H1 (cell line): ENCODE data around the gene RERG. TPM values are rescaled to one million over a fixed set of nuclear protein-coding genes. Genes with fewer than 3 reads are reported as not detected.

ENCODE experiments used
- CTCF ChIA-PET: fragments of 300-600 bp; sonication (Branson Sonifier 250); formaldehyde crosslinking; loops from one replicate; lab custom pipeline; 2021; ENCODE audit not compliant: partially characterized antibody; lab: Charles Lee
- POLR2A ChIA-PET: fragments of 300-600 bp; sonication (Branson Sonifier 250); formaldehyde crosslinking; loops from one replicate; lab custom pipeline; 2021; ENCODE audit warnings: inconsistent platforms; ENCODE audit not compliant: partially characterized antibody; lab: Charles Lee
- DNase-seq, 2 experiments: peaks; one replicate each; pipeline versions ENCODE4 v3.0.0 to v3.0.0-alpha.2; 2010 to 2022; ENCODE audit warnings: low spot score in 2 of 2, low read depth in 1 of 2, mixed read lengths in 1 of 2
- FAIRE-seq: peaks from 2 replicates; lab custom pipeline; 2011; peaks lifted over from hg19 to GRCh38; lab: Jason Lieb, UNC
- H2AFZ ChIP-seq: 2 replicates; pipeline ENCODE4 v1.8.1; 2012; ENCODE audit warnings: low read length, inconsistent platforms
- H2AK5ac ChIP-seq: 2 replicates; pipeline ENCODE4 v1.6.1; 2013; ENCODE audit warnings: low read depth, low read length
- H2BK120ac ChIP-seq: replicated peaks from 2 replicates; pipeline ENCODE3; 2013; ENCODE audit warnings: low read depth, low read length, inconsistent platforms
- H2BK12ac ChIP-seq: 2 replicates; pipeline ENCODE4 v1.6.1; 2013; ENCODE audit warnings: low read depth, low read length
- H2BK15ac ChIP-seq: 2 replicates; pipeline ENCODE4 v1.6.1; 2013; ENCODE audit warnings: low read length
- H2BK20ac ChIP-seq: 2 replicates; pipeline ENCODE4 v1.6.1; 2013; ENCODE audit warnings: low read length
- H2BK5ac ChIP-seq: 2 replicates; pipeline ENCODE4 v1.6.1; 2013; ENCODE audit warnings: low read depth, low read length
- H3K14ac ChIP-seq: 2 replicates; pipeline ENCODE4 v1.6.1; 2013; ENCODE audit warnings: inconsistent platforms; ENCODE audit not compliant: insufficient read length
- H3K18ac ChIP-seq: 2 replicates; pipeline ENCODE4 v1.6.1; 2013; ENCODE audit warnings: low read length; ENCODE audit errors: extremely low read depth
- H3K23ac ChIP-seq: 2 replicates; pipeline ENCODE4 v1.6.1; 2013; ENCODE audit warnings: inconsistent platforms; ENCODE audit not compliant: insufficient read length
- H3K23me2 ChIP-seq: 2 replicates; pipeline ENCODE4 v1.6.1; 2013; ENCODE audit warnings: low read depth, low read length
- H3K27ac ChIP-seq: 2 replicates; pipeline ENCODE4 v1.6.1; 2011; ENCODE audit warnings: low read depth, low read length, inconsistent platforms
- H3K27me3 ChIP-seq, 4 experiments: replicated peaks in 1 of 4; 1 replicate in 1 of 4; 2 replicates in 3 of 4; pipeline versions ENCODE4 v1.6.1 to v1.8.1; 2011 to 2013; ENCODE audit warnings: low read length in 3 of 4, mild to moderate bottlenecking in 3 of 4, inconsistent platforms in 2 of 4, mixed read lengths in 2 of 4, moderate library complexity in 1 of 4; ENCODE audit not compliant: control insufficient read depth in 3 of 4, insufficient read depth in 3 of 4; ENCODE audit errors: extremely low read depth in 1 of 4
- H3K36me3 ChIP-seq, 4 experiments: 2 replicates each; pipeline versions ENCODE4 v1.6.1 to v1.8.1; 2011 to 2013; ENCODE audit warnings: mild to moderate bottlenecking in 4 of 4, low read length in 3 of 4, moderate library complexity in 2 of 4, control low read depth in 1 of 4, inconsistent platforms in 1 of 4; ENCODE audit not compliant: insufficient read depth in 4 of 4, control insufficient read depth in 2 of 4
- H3K4ac ChIP-seq: replicated peaks from 2 replicates; pipeline ENCODE3; 2013; ENCODE audit warnings: low read length, low read depth, mixed read lengths, inconsistent platforms; ENCODE audit not compliant: insufficient read length
- H3K4me1 ChIP-seq, 4 experiments: replicated peaks in 1 of 4; 1 replicate in 1 of 4; 2 replicates in 3 of 4; pipeline versions ENCODE4 v1.6.1 to v1.8.1; 2011 to 2013; ENCODE audit warnings: low read length in 3 of 4, inconsistent platforms in 2 of 4, mixed read lengths in 1 of 4; ENCODE audit not compliant: insufficient read depth in 4 of 4, control insufficient read depth in 3 of 4
- H3K4me2 ChIP-seq, 2 experiments: 2 replicates each; pipeline versions ENCODE4 v1.6.1 to v1.8.1; 2011 to 2013; ENCODE audit warnings: low read depth in 2 of 2, low read length in 2 of 2, control low read depth in 1 of 2, inconsistent platforms in 1 of 2, mild to moderate bottlenecking in 1 of 2; ENCODE audit not compliant: insufficient read depth in 1 of 2
- H3K4me3 ChIP-seq, 4 experiments: fragments of 200-600, 300-600 bp in 1 of 4; sonication (generic), shearing (Covaris generic), sonication (Bioruptor Twin) in 1 of 4; 2 replicates each; pipeline versions ENCODE4 v1.5.1 to v1.8.1; 2011 to 2016; ENCODE audit warnings: low read length in 4 of 4, low read depth in 3 of 4, control low read depth in 2 of 4, inconsistent platforms in 2 of 4, mild to moderate bottlenecking in 2 of 4, mixed read lengths in 1 of 4, moderate library complexity in 1 of 4; ENCODE audit not compliant: insufficient read depth in 2 of 4; ENCODE audit errors: extremely low read depth in 1 of 4
- H3K56ac ChIP-seq: replicated peaks from 2 replicates; pipeline ENCODE3; 2013; ENCODE audit warnings: low read depth, mild to moderate bottlenecking, mixed read lengths, low read length, inconsistent platforms; ENCODE audit not compliant: insufficient read length
- H3K79me1 ChIP-seq: 2 replicates; pipeline ENCODE4 v1.6.1; 2013; ENCODE audit warnings: low read depth, low read length, control low read depth
- H3K79me2 ChIP-seq, 2 experiments: 2 replicates each; pipeline versions ENCODE4 v1.6.1 to v1.8.1; 2012 to 2013; ENCODE audit warnings: low read length in 2 of 2, mild to moderate bottlenecking in 2 of 2, inconsistent platforms in 1 of 2; ENCODE audit not compliant: insufficient read depth in 2 of 2, control insufficient read depth in 1 of 2
- H3K9ac ChIP-seq, 4 experiments: replicated peaks in 1 of 4; 1 replicate in 1 of 4; 2 replicates in 3 of 4; pipeline versions ENCODE4 v1.6.1 to v1.8.1; 2011 to 2013; ENCODE audit warnings: low read depth in 3 of 4, low read length in 3 of 4, control low read depth in 2 of 4, mild to moderate bottlenecking in 2 of 4, moderate library complexity in 2 of 4, inconsistent platforms in 1 of 4; ENCODE audit errors: extremely low read depth in 1 of 4
- H3K9me3 ChIP-seq, 2 experiments: 2 replicates each; pipeline versions ENCODE4 v1.6.1 to v1.8.1; 2012 to 2013; ENCODE audit warnings: mild to moderate bottlenecking in 2 of 2, moderate library complexity in 2 of 2, control low read depth in 1 of 2, inconsistent platforms in 1 of 2, low read depth in 1 of 2, low read length in 1 of 2, mixed read lengths in 1 of 2; ENCODE audit not compliant: insufficient read depth in 2 of 2
- H4K20me1 ChIP-seq, 2 experiments: replicated peaks in 1 of 2; 2 replicates each; pipeline versions ENCODE3 to v1.8.1; 2011 to 2013; ENCODE audit warnings: inconsistent platforms in 2 of 2, low read length in 2 of 2, mild to moderate bottlenecking in 1 of 2; ENCODE audit not compliant: insufficient read depth in 2 of 2, control insufficient read depth in 1 of 2
- H4K5ac ChIP-seq: 2 replicates; pipeline ENCODE4 v1.6.1; 2013; ENCODE audit warnings: low read length, low read depth, mixed read lengths, inconsistent platforms; ENCODE audit not compliant: insufficient read length
- H4K8ac ChIP-seq: 2 replicates; pipeline ENCODE4 v1.8.0; 2013; ENCODE audit warnings: mild to moderate bottlenecking, moderate library complexity, low read length, inconsistent platforms; ENCODE audit not compliant: insufficient read depth; ENCODE audit errors: extremely low read depth
- H4K91ac ChIP-seq: replicated peaks from 2 replicates; pipeline ENCODE3; 2013; ENCODE audit warnings: low read length, mixed read lengths, inconsistent platforms; ENCODE audit not compliant: insufficient read length
- ASH2L ChIP-seq: fragments of 200-600, 300-600 bp; sonication (generic); IDR thresholded peaks from one replicate; pipeline ENCODE4 v1.7.1; 2017; ENCODE audit warnings: low read length
- ATF2 ChIP-seq: IDR thresholded peaks from 2 replicates; pipeline ENCODE4 v1.6.1; 2012; ENCODE audit warnings: low read length, inconsistent platforms
- CHD1 ChIP-seq: IDR thresholded peaks from 2 replicates; pipeline ENCODE4 v1.6.1; 2012; ENCODE audit warnings: low read depth, low read length, improper control_type of control experiment
- CREB1 ChIP-seq: IDR thresholded peaks from 2 replicates; pipeline ENCODE4 v1.6.1; 2012; ENCODE audit warnings: inconsistent platforms
- CTCF ChIP-seq, 3 experiments: IDR thresholded peaks; 1 replicate in 2 of 3; 2 replicates in 1 of 3; pipeline versions ENCODE4 v1.5.1 to v1.6.1; 2011; ENCODE audit warnings: low read length in 3 of 3, mild to moderate bottlenecking in 3 of 3, inconsistent platforms in 2 of 3, low read depth in 1 of 3, moderate library complexity in 1 of 3; ENCODE audit not compliant: insufficient read depth in 1 of 3; ENCODE audit errors: control extremely low read depth in 1 of 3
- EP300 ChIP-seq, 2 experiments: IDR thresholded peaks; 1 replicate in 1 of 2; 2 replicates in 1 of 2; pipeline ENCODE4 v1.6.1; 2011 to 2012; ENCODE audit warnings: low read depth in 2 of 2, low read length in 2 of 2, mild to moderate bottlenecking in 2 of 2, borderline replicate concordance in 1 of 2, inconsistent platforms in 1 of 2, moderate library complexity in 1 of 2
- HDAC6 ChIP-seq: IDR thresholded peaks from one replicate; pipeline ENCODE4 v1.7.1; 2012; ENCODE audit warnings: low read depth, mild to moderate bottlenecking, inconsistent platforms, low read length, moderate library complexity
- JUND ChIP-seq: IDR thresholded peaks from 2 replicates; pipeline ENCODE4 v1.6.1; 2011; ENCODE audit warnings: mild to moderate bottlenecking, improper control_type of control experiment, low read length
- POU5F1 ChIP-seq: IDR thresholded peaks from 2 replicates; pipeline ENCODE4 v1.6.1; 2011; ENCODE audit warnings: low read depth, mild to moderate bottlenecking, low read length, moderate library complexity
- SP1 ChIP-seq: IDR thresholded peaks from 2 replicates; pipeline ENCODE4 v1.6.1; 2011; ENCODE audit warnings: low read depth, low read length
- SP2 ChIP-seq: IDR thresholded peaks from 2 replicates; pipeline ENCODE4 v1.6.1; 2012; ENCODE audit warnings: mild to moderate bottlenecking, low read length, inconsistent platforms
- WGBS, 2 experiments: shearing (Covaris generic) in 1 of 2; methylation state at CpG; one replicate each; pipeline versions ENCODE4 v1.1.6 to v1.1.7; 2013 to 2015; ENCODE audit warnings: low lambda C conversion rate in 2 of 2, mixed read lengths in 2 of 2, inconsistent platforms in 1 of 2, low coverage in 1 of 2, missing lambda C conversion rate in 1 of 2; ENCODE audit not compliant: insufficient replicate concordance in 2 of 2, insufficient coverage in 1 of 2, insufficient read length in 1 of 2; ENCODE audit errors: extremely low coverage in 1 of 2, missing lambda C conversion rate in 1 of 2; 5-methylcytosine and 5-hydroxymethylcytosine counted together
- polyA plus RNA-seq, 7 experiments: library from polyadenylated mRNA; depleted of rRNA in 3 of 7; stranded (reverse) in 5 of 7; unstranded in 2 of 7; fragments of >200 nt in 5 of 7; fragments of 200-250 nt in 2 of 7; gene quantifications; 1 replicate in 5 of 7; 2 replicates in 1 of 7; 4 replicates in 1 of 7; pipeline versions ENCODE4 v1.2.1 to v1.2.3, GENCODE V29; 2011 to 2013; ENCODE audit warnings: missing spikeins in 2 of 7, mixed read lengths in 2 of 7
- total RNA-seq: library from RNA; stranded (reverse); fragmentation: NEBNext Ultra II Directional; extraction: Animal tissue kit (Norgen Biotek cat#: 25700); gene quantifications from 2 replicates; pipeline ENCODE4 v1.2.1, GENCODE V29; 2021

Gene RERG
- total and polyA plus RNA-seq, 2 of the 8 experiments (the other 6 are each of a cell fraction or from before 2014, with no cell fraction given) = 0.12 to 0.86 TPM

- Histone ChIP-seq H4K20me1 (no peaks in the 10 kb centered on the region), H3K4me3 (no peak overlapping the region), H3K79me2 (no peaks in the 10 kb centered on the region), H3K9ac (no peak overlapping the region), H4K5ac (no peak overlapping the region), H3K23ac (no peak overlapping the region), H4K91ac (no peak overlapping the region), H2BK20ac (no peak overlapping the region), H4K8ac (no peak overlapping the region), H2BK12ac (no peak overlapping the region), H3K27ac (no peak overlapping the region), H2AK5ac (no peak overlapping the region), H3K36me3 (no peaks in the 10 kb centered on the region), H3K56ac (no peak overlapping the region), H3K79me1 (no peaks in the 10 kb centered on the region), H3K27me3 (no peaks in the 10 kb centered on the region), H3K4me2 (no peak overlapping the region), H3K14ac (no peak overlapping the region), H3K9me3 (no peaks in the 10 kb centered on the region), H3K4ac (no peak overlapping the region), H3K4me1 (no peaks in the 10 kb centered on the region), H3K18ac (no peak overlapping the region), H3K23me2 (no peaks in the 10 kb centered on the region), H2BK5ac (no peak overlapping the region), H2BK15ac (no peak overlapping the region), H2BK120ac (no peak overlapping the region), H2AFZ (no peak overlapping the region)
- ChIA-PET CTCF (interaction anchor here (0.8 to 2.1 kb wide), 2 partner anchors 11 to 225 kb away, joined by 4 to 5 read pairs; no protein-coding TSS in a partner anchor), POLR2A (no interaction called here)
- FAIRE-seq = no peak
- no peak for DNase-seq
- WGBS, 2 experiments = 96% methylated on average over 1 of the region's 1 CpG; no CpG with 5 or more reads in 1 of the 2 experiments
- TF ChIP-seq EP300 (IDR thresholded peaks at IDR 0.05; ENCODE audit: borderline replicate concordance in 1 of 2, low read depth in 2 of 2, low read length in 2 of 2) = no peak
- TF ChIP-seq CHD1 = no peak
- TF ChIP-seq SP1 = no peak
- TF ChIP-seq JUND = no peak
- no peak for TF ChIP-seq ASH2L
- TF ChIP-seq POU5F1 = no peak
- no peak for TF ChIP-seq SP2
- no peak for TF ChIP-seq CREB1
- TF ChIP-seq CTCF (IDR thresholded peaks at IDR 0.05; ENCODE audit: control extremely low read depth in 1 of 3, insufficient read depth in 1 of 3, low read depth in 1 of 3, low read length in 3 of 3) = no peak
- no peak for TF ChIP-seq ATF2
- no peak for TF ChIP-seq HDAC6
Observed at GRCh38 chr12:15074351-15074750, 146.9 kb downstream of the RERG start.
